Measurements from ENCODE around the gene VPS37C. TPM values are rescaled to one million over a fixed set of nuclear protein-coding genes. Genes with fewer than 3 reads are reported as not detected.

Gene VPS37C
- total RNA-seq, 1 donor from 2014 or later: 8.7 TPM

GRCh38 chr11:61158691-61159381 is 2.4 kb downstream of the VPS37C start:
- no peak overlapping the region for H3K4me3 ChIP-seq (ENCODE audit: low read depth, low read length)
- peak; percentile 73 for DNase-seq (ENCODE audit: low read depth)
- no peak for TF ChIP-seq CTCF (IDR thresholded peaks at IDR 0.05; ENCODE audit: insufficient read depth, low read length, severe bottlenecking)
- no peak for FAIRE-seq
- no peaks in the 10 kb centered on the region for H3K36me3 ChIP-seq (ENCODE audit: control insufficient read depth, insufficient read depth, low read length)
- no peaks in the 10 kb centered on the region for H3K27me3 ChIP-seq (ENCODE audit: control insufficient read depth, insufficient read depth, low read length)

GRCh38 chr11:61157743-61158142 is 3.5 kb downstream of the VPS37C start:
- Histone ChIP-seq H3K36me3 (ENCODE audit: control insufficient read depth, insufficient read depth, low read length) (no peaks in the 10 kb centered on the region), H3K27me3 (ENCODE audit: control insufficient read depth, insufficient read depth, low read length) (no peaks in the 10 kb centered on the region), H3K4me3 (ENCODE audit: low read depth, low read length) (no peak overlapping the region)
- DNase-seq (ENCODE audit: low read depth) (no peak), FAIRE-seq (no peak)
- no peak for TF ChIP-seq CTCF (IDR thresholded peaks at IDR 0.05; ENCODE audit: insufficient read depth, low read length, severe bottlenecking)

GRCh38 chr11:61155741-61156140 is 5.5 kb downstream of the VPS37C start:
- FAIRE-seq: no peak
- H3K4me3 ChIP-seq (ENCODE audit: low read depth, low read length): no peak overlapping the region
- no peak for DNase-seq (ENCODE audit: low read depth)
- no peaks in the 10 kb centered on the region for H3K27me3 ChIP-seq (ENCODE audit: control insufficient read depth, insufficient read depth, low read length)
- no peak for TF ChIP-seq CTCF (IDR thresholded peaks at IDR 0.05; ENCODE audit: insufficient read depth, low read length, severe bottlenecking)
- H3K36me3 ChIP-seq (ENCODE audit: control insufficient read depth, insufficient read depth, low read length): no peaks in the 10 kb centered on the region

GRCh38 chr11:61155312-61155711 is 5.9 kb downstream of the VPS37C start:
- Histone ChIP-seq H3K27me3 (ENCODE audit: control insufficient read depth, insufficient read depth, low read length) (no peaks in the 10 kb centered on the region), H3K4me3 (ENCODE audit: low read depth, low read length) (no peak overlapping the region), H3K36me3 (ENCODE audit: control insufficient read depth, insufficient read depth, low read length) (no peaks in the 10 kb centered on the region)
- DNase-seq (ENCODE audit: low read depth): no peak
- TF ChIP-seq CTCF (IDR thresholded peaks at IDR 0.05; ENCODE audit: insufficient read depth, low read length, severe bottlenecking): no peak
- no peak for FAIRE-seq

- TF ChIP-seq CTCF (IDR thresholded peaks at IDR 0.05; ENCODE audit: insufficient read depth, low read length, severe bottlenecking): no peak
- DNase-seq (ENCODE audit: low read depth) (no peak), FAIRE-seq (no peak)
- H3K27me3 ChIP-seq (ENCODE audit: control insufficient read depth, insufficient read depth, low read length): no peaks in the 10 kb centered on the region
- H3K36me3 ChIP-seq (ENCODE audit: control insufficient read depth, insufficient read depth, low read length): no peaks in the 10 kb centered on the region
- H3K4me3 ChIP-seq (ENCODE audit: low read depth, low read length): no peak overlapping the region
These were observed 6.7 kb downstream of the VPS37C start for GRCh38 chr11:61154528-61154927.

- DNase-seq (ENCODE audit: low read depth) (no peak), FAIRE-seq (no peak)
- Histone ChIP-seq H3K4me3 (ENCODE audit: low read depth, low read length) (no peak overlapping the region), H3K27me3 (ENCODE audit: control insufficient read depth, insufficient read depth, low read length) (no peaks in the 10 kb centered on the region), H3K36me3 (ENCODE audit: control insufficient read depth, insufficient read depth, low read length) (no peaks in the 10 kb centered on the region)
- TF ChIP-seq CTCF (IDR thresholded peaks at IDR 0.05; ENCODE audit: insufficient read depth, low read length, severe bottlenecking): no peak
These were observed 7.6 kb downstream of the VPS37C start for GRCh38 chr11:61153593-61154095.

Data from bronchial epithelial cell (primary cell).